ENCODE data around the gene SS18.

DNA sequence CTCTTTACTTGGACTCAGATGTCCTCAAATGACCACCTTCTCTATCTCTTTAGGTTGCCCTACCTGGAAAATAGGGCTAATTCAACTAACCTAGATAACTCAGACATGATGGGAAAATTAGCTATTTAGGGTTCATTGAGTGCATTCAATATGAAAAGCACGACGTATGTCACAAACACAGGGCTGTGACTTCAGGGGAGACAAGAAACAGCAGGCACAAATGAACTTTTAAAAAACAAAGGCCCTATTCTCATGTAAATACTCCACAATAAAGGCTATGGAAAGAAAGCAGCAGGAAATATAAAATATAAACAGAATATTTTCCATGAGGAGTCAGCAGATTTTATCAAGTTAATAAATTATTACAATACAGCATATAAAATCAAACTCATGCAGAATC is 97.8 kb downstream of the SS18 start:
- TF ChIP-seq TAF1 (IDR thresholded peaks at IDR 0.05; ENCODE audit: borderline replicate concordance, insufficient read depth, low read length) (no peak), POLR2AphosphoS5 (IDR thresholded peaks at IDR 0.05; ENCODE audit: low read depth, low read length) (no peak), SIN3A (IDR thresholded peaks at IDR 0.05; ENCODE audit: borderline replicate concordance, insufficient read depth, low read length) (no peak)
- TF ChIP-seq, protein P1, sequence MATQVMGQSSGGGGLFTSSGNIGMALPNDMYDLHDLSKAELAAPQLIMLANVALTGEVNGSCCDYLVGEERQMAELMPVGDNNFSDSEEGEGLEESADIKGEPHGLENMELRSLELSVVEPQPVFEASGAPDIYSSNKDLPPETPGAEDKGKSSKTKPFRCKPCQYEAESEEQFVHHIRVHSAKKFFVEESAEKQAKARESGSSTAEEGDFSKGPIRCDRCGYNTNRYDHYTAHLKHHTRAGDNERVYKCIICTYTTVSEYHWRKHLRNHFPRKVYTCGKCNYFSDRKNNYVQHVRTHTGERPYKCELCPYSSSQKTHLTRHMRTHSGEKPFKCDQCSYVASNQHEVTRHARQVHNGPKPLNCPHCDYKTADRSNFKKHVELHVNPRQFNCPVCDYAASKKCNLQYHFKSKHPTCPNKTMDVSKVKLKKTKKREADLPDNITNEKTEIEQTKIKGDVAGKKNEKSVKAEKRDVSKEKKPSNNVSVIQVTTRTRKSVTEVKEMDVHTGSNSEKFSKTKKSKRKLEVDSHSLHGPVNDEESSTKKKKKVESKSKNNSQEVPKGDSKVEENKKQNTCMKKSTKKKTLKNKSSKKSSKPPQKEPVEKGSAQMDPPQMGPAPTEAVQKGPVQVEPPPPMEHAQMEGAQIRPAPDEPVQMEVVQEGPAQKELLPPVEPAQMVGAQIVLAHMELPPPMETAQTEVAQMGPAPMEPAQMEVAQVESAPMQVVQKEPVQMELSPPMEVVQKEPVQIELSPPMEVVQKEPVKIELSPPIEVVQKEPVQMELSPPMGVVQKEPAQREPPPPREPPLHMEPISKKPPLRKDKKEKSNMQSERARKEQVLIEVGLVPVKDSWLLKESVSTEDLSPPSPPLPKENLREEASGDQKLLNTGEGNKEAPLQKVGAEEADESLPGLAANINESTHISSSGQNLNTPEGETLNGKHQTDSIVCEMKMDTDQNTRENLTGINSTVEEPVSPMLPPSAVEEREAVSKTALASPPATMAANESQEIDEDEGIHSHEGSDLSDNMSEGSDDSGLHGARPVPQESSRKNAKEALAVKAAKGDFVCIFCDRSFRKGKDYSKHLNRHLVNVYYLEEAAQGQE (IDR thresholded peaks at IDR 0.05; ENCODE audit: insufficient read depth in 1 of 2, low read depth in 2 of 2, low read length in 2 of 2), result no peak
